B cell (primary cell): ENCODE results near the gene TACC3. TPM values are rescaled to one million over a fixed set of nuclear protein-coding genes. Genes with fewer than 3 reads are reported as not detected.

Source experiments
- ATAC-seq: fragments of 200-7000 bp; cut with Tn5 transposase; one replicate; pipeline ENCODE4 v1.10.0; 2021; ENCODE audit warnings: low read depth, mild to moderate bottlenecking, moderate number of reproducible peaks, moderate library complexity
- CTCF ChIA-PET: fragments of 350-600 bp; sonication (Branson Sonifier 250); formaldehyde crosslinking; loops from one replicate; lab custom pipeline; 2021; ENCODE audit warnings: antibody characterized with exemption, inconsistent platforms; lab: Charles Lee
- POLR2A ChIA-PET: fragments of 350-600 bp; sonication (Branson Sonifier 250); formaldehyde crosslinking; loops from one replicate; lab custom pipeline; 2021; ENCODE audit warnings: antibody characterized with exemption; lab: Charles Lee
- DNase-seq: peaks from one replicate; pipeline ENCODE4 v3.0.0; 2013
- H2AFZ ChIP-seq: 2 replicates; pipeline ENCODE4 v1.6.1; 2012; ENCODE audit warnings: mild to moderate bottlenecking, low read depth, low read length; ENCODE audit not compliant: insufficient read depth, poor library complexity, severe bottlenecking
- H3K27ac ChIP-seq, 2 donors: 1 replicate in 1 of 2; 2 replicates in 1 of 2; pipeline ENCODE4 v1.5.1; 2012 to 2013; ENCODE audit warnings: low read length in 2 of 2, mild to moderate bottlenecking in 2 of 2, moderate library complexity in 1 of 2
- H3K27me3 ChIP-seq, 4 experiments: fragments of 200-600 bp in 1 of 4; sonication (generic) in 1 of 4; replicated peaks in 1 of 4; 1 replicate in 2 of 4; 2 replicates in 2 of 4; pipeline versions ENCODE4 v1.6.1 to v1.7.0; 2013 to 2016; ENCODE audit warnings: low read length in 3 of 4, mild to moderate bottlenecking in 2 of 4, mixed read lengths in 1 of 4, moderate library complexity in 1 of 4; ENCODE audit not compliant: insufficient read depth in 4 of 4, control insufficient read depth in 3 of 4; ENCODE audit errors: control extremely low read depth in 1 of 4
- H3K36me3 ChIP-seq, 2 experiments: replicated peaks in 1 of 2; 1 replicate in 1 of 2; 2 replicates in 1 of 2; pipeline versions ENCODE4 v1.6.1 to v1.7.1; 2013; ENCODE audit warnings: low read length in 1 of 2; ENCODE audit not compliant: insufficient read depth in 2 of 2, control insufficient read depth in 1 of 2; ENCODE audit errors: control extremely low read depth in 1 of 2, extremely low read depth in 1 of 2
- H3K4me1 ChIP-seq, 2 donors: fragments of 200-600 bp in 1 of 2; sonication (generic) in 1 of 2; 1 replicate in 1 of 2; 2 replicates in 1 of 2; pipeline versions ENCODE4 v1.5.1 to v1.6.1; 2013 to 2017; ENCODE audit warnings: low read length in 2 of 2; ENCODE audit not compliant: control insufficient read depth in 2 of 2, insufficient read depth in 2 of 2
- H3K4me2 ChIP-seq: replicated peaks from 2 replicates; pipeline ENCODE3; 2012; ENCODE audit warnings: mild to moderate bottlenecking, low read depth, low read length; ENCODE audit not compliant: poor library complexity, severe bottlenecking
- H3K4me3 ChIP-seq, 5 experiments: fragments of 200-600 bp in 1 of 5; sonication (generic) in 1 of 5; 1 replicate in 3 of 5; 2 replicates in 2 of 5; pipeline versions ENCODE4 v1.5.1 to v1.7.0; 2011 to 2016; ENCODE audit warnings: low read length in 4 of 5, mild to moderate bottlenecking in 4 of 5, low read depth in 2 of 5, control low read depth in 1 of 5, moderate library complexity in 1 of 5; ENCODE audit not compliant: insufficient read depth in 1 of 5; ENCODE audit errors: control extremely low read depth in 1 of 5, extremely low read depth in 1 of 5
- H3K79me2 ChIP-seq: fragments of 200-600 bp; sonication (generic); one replicate; pipeline ENCODE4 v1.6.0; 2016; ENCODE audit warnings: low read length; ENCODE audit not compliant: control insufficient read depth, insufficient read depth
- H3K9ac ChIP-seq: fragments of 200-600 bp; sonication (generic); 2 replicates; pipeline ENCODE4 v1.6.1; 2017; ENCODE audit warnings: mild to moderate bottlenecking, low read length, moderate library complexity
- H3K9me3 ChIP-seq, 3 donors: one replicate each; pipeline versions ENCODE4 v1.6.1 to v1.7.1; 2013; ENCODE audit warnings: low read length in 2 of 3; ENCODE audit not compliant: control insufficient read depth in 2 of 3, insufficient read depth in 1 of 3; ENCODE audit errors: control extremely low read depth in 1 of 3
- H4K20me1 ChIP-seq: 2 replicates; pipeline ENCODE4 v1.6.0; 2012; ENCODE audit warnings: mild to moderate bottlenecking, low read length; ENCODE audit not compliant: insufficient read depth, control insufficient read depth, poor library complexity, severe bottlenecking
- H3K27ac Mint-ChIP-seq: one replicate; pipeline ENCODE4 v1.8.0; 2021; ENCODE audit warnings: mixed read lengths
- H3K27me3 Mint-ChIP-seq: one replicate; pipeline ENCODE4 v1.8.0; 2021; ENCODE audit warnings: mixed read lengths
- H3K4me1 Mint-ChIP-seq: one replicate; pipeline ENCODE4 v1.8.0; 2021; ENCODE audit warnings: mixed read lengths
- H3K4me3 Mint-ChIP-seq: one replicate; pipeline ENCODE4 v1.8.0; 2021; ENCODE audit warnings: mixed read lengths
- H3K9me3 Mint-ChIP-seq: one replicate; pipeline ENCODE4 v1.8.0; 2022; ENCODE audit warnings: mixed read lengths; ENCODE audit not compliant: insufficient read depth
- EZH2 ChIP-seq: IDR thresholded peaks from 2 replicates; pipeline ENCODE4 v1.6.1; 2012; ENCODE audit warnings: borderline replicate concordance, low read depth, mild to moderate bottlenecking, moderate library complexity, low read length; ENCODE audit not compliant: insufficient read depth, poor library complexity, severe bottlenecking
- WGBS: methylation state at CpG from one replicate; pipeline ENCODE4 v1.1.5; 2013; ENCODE audit warnings: missing lambda C conversion rate; ENCODE audit not compliant: insufficient coverage; 5-methylcytosine and 5-hydroxymethylcytosine counted together
- intact Hi-C: fragments of 100-400 bp; cut with micrococcal nuclease; formaldehyde crosslinking; loops from one replicate; pipeline ENCODE4 v1.10.0; 2022
- polyA plus RNA-seq: library from polyadenylated mRNA; depleted of rRNA; stranded (reverse); fragments of >200 nt; gene quantifications from 2 replicates; pipeline ENCODE4 v1.2.3, GENCODE V29; 2012
- total RNA-seq, 2 donors: library from RNA; stranded (reverse); fragments of 120-200 nt in 1 of 2; gene quantifications; 1 replicate in 1 of 2; 2 replicates in 1 of 2; pipeline versions ENCODE4 v1.2.3 to v1.2.4, GENCODE V29; 2013 to 2022
- TF ChIP-seq, protein P1 (sequence below): fragments of 200-600 bp; IDR thresholded peaks from one replicate; pipeline ENCODE4 v1.8.0; 2022; ENCODE audit warnings: antibody characterized with exemption, mild to moderate bottlenecking

Gene TACC3
- total and polyA plus RNA-seq, 2 donors (not counting 1 experiment from before 2014, with no cell fraction given) = 29.5 to 47.9 TPM

DNA sequence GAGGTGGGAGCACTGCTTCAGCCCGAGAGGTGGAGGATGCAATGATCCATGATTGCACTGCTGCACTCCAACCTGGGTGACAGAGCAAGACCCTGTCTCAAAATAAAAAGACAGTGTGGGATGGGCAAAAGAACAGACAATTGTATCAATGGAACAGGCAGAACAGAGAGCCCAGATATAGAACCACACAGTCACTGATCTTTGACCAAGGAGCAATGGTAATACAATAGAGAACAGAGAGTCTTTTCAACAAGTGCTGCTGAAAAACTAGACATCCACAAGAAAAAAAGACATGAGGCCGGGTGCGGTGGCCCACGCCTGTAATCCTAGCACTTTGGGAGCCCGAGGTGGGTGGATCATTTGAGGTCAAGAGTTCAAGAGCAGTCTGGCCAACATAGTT is 43.1 kb upstream of the TACC3 start:
- Histone ChIP-seq H3K9ac (no peak overlapping the region), H3K9me3 (peaks cover 0 to 3% (median 0%) of the 10 kb centered on the region in 3 donors), H3K4me2 (no peak overlapping the region), H3K36me3 (no peaks in the 10 kb centered on the region), H3K27me3 (no peaks in the 10 kb centered on the region), H3K79me2 (peaks cover 5% of the 10 kb centered on the region), H4K20me1 (no peaks in the 10 kb centered on the region), H2AFZ (no peak overlapping the region), H3K27ac (no peak overlapping the region), H3K4me1 (peaks cover 5 to 6% of the 10 kb centered on the region in 2 donors), H3K4me3 (no peak overlapping the region)
- H3K4me3 Mint-ChIP-seq = no peak overlapping the region
- no peaks in the 10 kb centered on the region for H3K9me3 Mint-ChIP-seq
- H3K27me3 Mint-ChIP-seq = no peaks in the 10 kb centered on the region
- WGBS = 97% methylated on average over 5 of the region's 5 CpGs
- no peak for TF ChIP-seq EZH2
- TF ChIP-seq, protein P1, sequence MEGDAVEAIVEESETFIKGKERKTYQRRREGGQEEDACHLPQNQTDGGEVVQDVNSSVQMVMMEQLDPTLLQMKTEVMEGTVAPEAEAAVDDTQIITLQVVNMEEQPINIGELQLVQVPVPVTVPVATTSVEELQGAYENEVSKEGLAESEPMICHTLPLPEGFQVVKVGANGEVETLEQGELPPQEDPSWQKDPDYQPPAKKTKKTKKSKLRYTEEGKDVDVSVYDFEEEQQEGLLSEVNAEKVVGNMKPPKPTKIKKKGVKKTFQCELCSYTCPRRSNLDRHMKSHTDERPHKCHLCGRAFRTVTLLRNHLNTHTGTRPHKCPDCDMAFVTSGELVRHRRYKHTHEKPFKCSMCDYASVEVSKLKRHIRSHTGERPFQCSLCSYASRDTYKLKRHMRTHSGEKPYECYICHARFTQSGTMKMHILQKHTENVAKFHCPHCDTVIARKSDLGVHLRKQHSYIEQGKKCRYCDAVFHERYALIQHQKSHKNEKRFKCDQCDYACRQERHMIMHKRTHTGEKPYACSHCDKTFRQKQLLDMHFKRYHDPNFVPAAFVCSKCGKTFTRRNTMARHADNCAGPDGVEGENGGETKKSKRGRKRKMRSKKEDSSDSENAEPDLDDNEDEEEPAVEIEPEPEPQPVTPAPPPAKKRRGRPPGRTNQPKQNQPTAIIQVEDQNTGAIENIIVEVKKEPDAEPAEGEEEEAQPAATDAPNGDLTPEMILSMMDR = no peak
- ChIA-PET POLR2A (no interaction called here), CTCF (no interaction called here)
- DNase-seq = no peak
- peaks cover 6% of the 10 kb centered on the region for H3K4me1 Mint-ChIP-seq
- H3K27ac Mint-ChIP-seq = no peak overlapping the region
- intact Hi-C loops = no loop called here
- no peak for ATAC-seq

DNA sequence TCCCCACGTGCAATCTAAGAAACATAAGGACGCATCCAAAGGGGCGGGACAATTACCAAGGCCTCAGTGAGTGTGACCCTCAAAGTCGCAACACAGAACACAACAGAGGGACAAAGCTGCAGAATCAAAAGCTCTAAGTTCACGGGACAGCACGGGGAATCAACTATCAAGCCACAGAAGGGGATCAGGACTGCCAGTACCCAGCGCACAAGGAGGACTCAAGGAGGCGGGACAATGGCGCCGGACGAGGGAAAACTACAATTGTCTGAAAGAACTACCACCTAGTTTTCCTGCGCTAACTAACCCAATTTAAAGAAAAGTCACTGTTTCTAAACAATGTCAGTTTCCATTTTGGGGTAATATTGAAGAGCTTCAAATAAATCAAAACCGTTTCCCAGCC is 38.5 kb upstream of the TACC3 start:
- H3K4me1 ChIP-seq = peaks cover 10 to 16% of the 10 kb centered on the region in 2 donors
- peaks cover 0 to 3% (median 0%) of the 10 kb centered on the region in 3 donors for H3K9me3 ChIP-seq
- H3K27me3 Mint-ChIP-seq = no peaks in the 10 kb centered on the region
- peaks cover 10% of the 10 kb centered on the region for H3K4me1 Mint-ChIP-seq
- peak overlapping the region; percentile 94 for H3K4me3 Mint-ChIP-seq
- peak overlapping the region; percentile 44 for H3K27ac Mint-ChIP-seq
- no peaks in the 10 kb centered on the region for H3K9me3 Mint-ChIP-seq
- H3K4me3 ChIP-seq = peak overlapping the region in 4 of 5 experiments; percentile 59 to 78 (median 62)
- H2AFZ ChIP-seq = peak overlapping the region; percentile 84
- ATAC-seq (no peak), DNase-seq (no peak)
- no peaks in the 10 kb centered on the region for H4K20me1 ChIP-seq
- intact Hi-C loops = loop anchor here (5.0 kb wide), 1 partner anchor 109 kb away; the partner anchor contains the start of gene FGFR3
- no peak overlapping the region for H3K27ac ChIP-seq
- TF ChIP-seq, protein P1 = no peak
- H3K27me3 ChIP-seq = no peaks in the 10 kb centered on the region
- CTCF ChIA-PET = interaction anchor here (2.2 kb wide), 1 partner anchor 10 kb away, joined by 13 read pairs; no protein-coding TSS in a partner anchor
- POLR2A ChIA-PET = interaction anchor here (0.9 kb wide), 2 partner anchors 29 to 42 kb away, joined by 3 to 4 read pairs; partner anchors contain the start of gene SLBP
- 94% methylated on average over 11 of the region's 13 CpGs for WGBS
- H3K36me3 ChIP-seq = no peaks in the 10 kb centered on the region
- peak overlapping the region; percentile 77 for H3K4me2 ChIP-seq
- peak overlapping the region; percentile 56 for H3K9ac ChIP-seq
- no peaks in the 10 kb centered on the region for H3K79me2 ChIP-seq
